Measurements from ENCODE around the gene SBNO1.

- TF ChIP-seq SUZ12 (IDR thresholded peaks at IDR 0.05; ENCODE audit: extremely low read depth, insufficient read depth, insufficient read length): no peak
- no peak for TF ChIP-seq ZNF274 (IDR thresholded peaks at IDR 0.05; ENCODE audit: low read depth, low read length)
Observed at GRCh38 chr12:123273166-123273565, 91.5 kb downstream of the SBNO1 start.
